Right renal pelvis (tissue), 4 donors: ENCODE results near the gene GPRIN2. TPM values are rescaled to one million over a fixed set of nuclear protein-coding genes. Genes with fewer than 3 reads are reported as not detected.
"Not testable (repeated sequence)": the region's sequence is repeated elsewhere in the genome, so short reads cannot be mapped to it uniquely, and the experiment has no call there.

Experiments
- DNase-seq, 4 donors: peaks; one replicate each; pipeline ENCODE4 v3.0.0-alpha.2; 2013; ENCODE audit warnings: low read depth in 4 of 4, low spot score in 3 of 4, missing footprints in 1 of 4
- polyA plus RNA-seq, 4 donors: library from polyadenylated mRNA; unstranded; fragments of 120-200 nt; gene quantifications; one replicate each; pipeline ENCODE4 v1.2.1, GENCODE V29; 2013; ENCODE audit not compliant: insufficient read length in 4 of 4

GPRIN2 gene
- polyA plus RNA-seq, 4 donors, result 3.2 to 7.4 (median 4.6) TPM

DNA sequence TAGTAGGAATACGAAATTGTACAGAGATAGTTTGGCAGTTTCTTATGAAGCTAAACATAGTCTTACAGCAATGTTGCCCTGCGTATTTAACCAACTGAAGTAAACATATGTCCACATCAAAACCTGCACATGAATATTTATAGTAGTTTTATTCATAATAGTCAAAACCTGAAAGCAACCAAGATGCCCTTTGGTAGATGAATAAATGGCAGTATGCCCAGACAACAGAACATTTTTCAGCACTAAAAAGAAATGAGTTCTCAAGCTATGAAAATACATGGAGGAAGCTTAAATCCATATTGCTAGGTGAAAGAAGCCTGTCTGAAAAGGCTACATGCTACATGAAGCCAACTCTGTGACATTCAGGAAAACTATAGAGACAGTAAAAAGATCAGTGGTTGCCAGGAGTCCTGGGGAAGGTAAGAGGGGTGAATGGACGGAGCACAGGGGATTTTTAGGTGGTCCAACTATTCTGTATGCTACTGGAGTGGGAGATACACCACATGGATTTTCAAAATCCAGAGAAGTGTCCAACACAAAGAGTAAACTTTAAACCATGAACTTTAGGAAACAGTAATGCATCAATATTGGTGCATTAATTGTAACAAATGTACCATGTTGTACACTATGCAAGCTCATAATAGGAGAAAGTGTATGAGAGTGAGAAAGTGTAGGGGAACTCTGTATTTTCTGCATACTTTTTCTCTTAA, 17.6 kb downstream of the GPRIN2 start:
- no peak for DNase-seq

GRCh38 chr10:46538155-46538554, 18.3 kb downstream of the GPRIN2 start:
- no peak for DNase-seq

DNA sequence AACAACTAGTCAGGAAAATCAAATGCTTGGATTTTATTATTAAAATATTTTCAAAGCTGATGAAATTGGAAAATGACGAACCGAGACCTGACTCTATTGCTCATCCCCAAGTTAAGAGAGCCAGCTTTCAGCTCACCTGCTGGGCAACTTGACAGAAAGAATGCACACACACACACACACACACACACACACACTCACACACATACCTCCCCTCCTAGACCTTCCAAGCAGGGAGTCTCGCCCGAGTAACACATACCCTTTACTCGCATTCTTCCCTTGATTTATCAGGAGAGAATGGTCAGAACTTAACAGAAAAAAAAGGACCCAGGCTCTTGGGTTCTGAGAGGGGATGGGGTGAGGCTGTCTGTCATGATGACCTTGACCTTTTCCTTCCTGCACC, 19.1 kb downstream of the GPRIN2 start:
- DNase-seq, result no peak

- DNase-seq, result no peak
Observed at GRCh38 chr10:46536781-46537180, 19.7 kb downstream of the GPRIN2 start.

DNA sequence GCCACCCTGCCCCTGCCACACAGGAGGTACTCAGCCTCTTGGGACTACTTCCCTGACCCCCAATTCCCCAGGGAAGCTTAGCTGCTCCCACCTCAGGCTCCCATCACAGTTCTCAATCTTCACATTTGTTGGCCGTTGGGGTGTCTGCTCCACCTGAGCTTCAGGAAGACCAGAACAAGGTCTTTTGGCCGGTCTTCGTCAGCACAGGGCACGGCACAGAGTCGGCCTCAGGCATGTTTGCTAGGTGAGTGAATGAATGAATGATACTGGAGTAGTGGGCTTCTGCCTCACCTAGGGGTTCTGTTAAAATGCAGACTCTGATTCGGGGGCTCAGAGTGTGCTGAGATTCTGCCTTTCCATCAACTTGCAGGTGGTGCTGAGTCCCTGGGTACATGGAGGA, 20.3 kb downstream of the GPRIN2 start:
- no peak for DNase-seq

GRCh38 chr10:46534828-46535524, 21.5 kb downstream of the GPRIN2 start:
- no peak for DNase-seq

- DNase-seq, result not testable (repeated sequence)
Observed at GRCh38 chr10:46532256-46532655, 24.2 kb downstream of the GPRIN2 start.

- no peak for DNase-seq
Observed at GRCh38 chr10:46530249-46531186, 25.9 kb downstream of the GPRIN2 start.

DNA sequence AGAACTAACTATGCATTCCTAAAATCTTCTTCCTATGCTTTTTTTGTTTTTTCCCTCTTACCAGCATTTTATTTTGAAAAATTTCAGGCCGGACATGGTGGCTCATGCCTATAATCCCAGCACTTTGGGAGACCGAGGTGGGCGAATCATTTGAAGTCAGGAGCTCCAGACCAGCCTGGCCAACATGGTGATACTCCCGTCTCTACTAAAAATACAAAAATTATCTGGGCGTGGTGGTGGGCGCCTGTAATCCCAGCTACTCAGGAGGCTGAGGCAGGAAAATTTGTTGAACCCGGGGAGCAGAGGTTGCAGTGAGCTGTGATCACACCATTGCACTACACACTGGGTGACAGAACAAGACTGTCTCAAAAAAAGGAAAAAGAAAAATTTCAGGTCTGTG, 26.7 kb downstream of the GPRIN2 start:
- DNase-seq, result not testable (repeated sequence)

DNA sequence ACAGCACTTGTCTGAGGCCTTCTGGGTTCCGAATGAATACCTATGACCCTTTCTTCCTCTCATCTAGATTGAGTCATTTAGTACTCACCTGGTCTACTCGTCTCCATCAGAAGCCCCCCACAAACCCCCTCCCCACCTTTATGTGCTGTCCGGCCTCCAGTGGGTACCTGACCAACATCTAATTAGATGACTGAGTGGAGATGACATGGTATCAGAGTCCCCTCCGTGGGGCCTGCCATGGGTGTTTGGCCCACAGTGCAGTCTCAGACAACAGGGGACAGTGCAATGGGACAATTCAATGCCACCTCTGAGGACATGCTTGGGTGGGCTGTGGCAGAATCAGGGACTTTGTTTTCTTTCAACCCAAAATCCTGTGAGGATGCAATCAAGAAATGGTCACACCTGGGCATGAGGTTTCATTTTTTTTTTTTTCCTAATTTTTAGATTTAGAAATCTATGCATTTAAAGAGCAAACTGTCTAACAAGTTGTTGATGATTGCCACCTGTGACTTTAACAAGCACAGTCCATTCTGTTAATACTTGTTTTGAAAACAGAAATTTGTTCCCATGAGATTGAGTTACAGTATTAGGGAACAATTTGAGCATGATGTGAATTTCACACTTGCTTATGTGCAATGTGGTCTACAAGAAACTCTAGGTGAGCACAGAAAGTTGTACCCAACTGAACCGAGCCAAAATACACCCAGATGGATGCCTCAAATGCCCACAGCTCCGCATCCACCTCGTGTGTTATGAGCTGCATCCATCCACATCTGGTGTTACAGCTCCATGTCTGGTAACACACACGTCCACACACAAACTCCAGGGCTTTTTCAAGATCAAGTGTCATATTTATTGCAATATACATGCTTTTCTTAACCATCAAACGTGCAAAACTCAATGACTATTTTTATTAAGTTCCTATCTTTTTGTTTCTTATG, 27.5 kb downstream of the GPRIN2 start:
- DNase-seq, result no peak

DNA sequence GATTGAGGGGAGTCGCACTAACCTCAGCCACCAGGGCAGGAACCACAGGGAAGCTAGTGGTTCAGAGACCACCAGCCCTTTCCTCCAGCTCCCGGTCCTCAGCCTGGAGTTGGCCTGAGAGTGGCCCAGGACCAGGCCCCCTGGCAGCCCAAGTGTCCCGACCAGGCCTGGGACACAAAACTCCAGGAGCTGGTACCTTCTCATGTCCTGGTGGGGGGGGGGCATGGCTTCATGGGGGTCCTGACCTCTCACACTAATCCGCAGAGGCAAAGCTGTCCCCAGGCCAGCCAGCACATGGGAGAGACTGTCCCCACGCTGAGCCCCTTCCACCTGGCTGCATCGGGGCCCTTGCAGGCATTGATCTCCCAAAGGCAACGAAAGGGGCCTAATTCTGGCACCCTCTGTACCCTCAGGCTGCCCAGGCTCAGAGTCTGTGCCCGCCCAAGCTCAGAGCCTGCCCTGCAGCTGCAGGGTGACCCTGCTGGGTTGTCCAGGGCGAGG, 28.2 kb downstream of the GPRIN2 start:
- no peak for DNase-seq

DNA sequence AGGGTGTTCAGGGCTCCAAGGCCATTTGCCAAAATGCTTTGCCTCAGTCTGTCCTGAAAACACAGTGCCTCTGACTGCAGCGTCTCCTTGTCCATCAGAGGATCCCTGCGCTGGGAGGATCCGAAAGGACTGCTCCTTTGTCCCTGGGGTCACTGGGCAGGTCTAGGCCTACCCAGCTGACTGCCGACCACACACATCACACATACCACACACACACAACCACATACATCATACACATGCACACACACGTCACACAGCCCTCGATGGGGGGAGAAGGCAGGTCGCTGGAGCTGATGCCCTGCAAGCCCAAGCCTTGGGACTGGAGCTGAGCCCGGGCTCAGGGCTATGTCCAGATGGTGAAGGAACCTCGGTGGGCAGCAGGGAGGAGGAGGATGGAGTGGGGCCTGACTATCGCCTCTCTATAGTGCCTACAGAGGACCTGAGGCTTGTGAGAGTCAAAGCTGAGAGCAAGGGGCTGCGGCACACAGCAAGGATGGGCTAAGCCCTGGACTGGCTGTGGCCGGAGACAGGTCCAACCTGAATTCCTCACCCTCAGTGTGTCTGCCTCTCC, 29.1 kb downstream of the GPRIN2 start:
- DNase-seq, result no peak

- no peak for DNase-seq
Observed at GRCh38 chr10:46526682-46527038, 29.8 kb downstream of the GPRIN2 start.

- DNase-seq, result no peak
Observed at GRCh38 chr10:46525824-46526681, 30.4 kb downstream of the GPRIN2 start.

DNA sequence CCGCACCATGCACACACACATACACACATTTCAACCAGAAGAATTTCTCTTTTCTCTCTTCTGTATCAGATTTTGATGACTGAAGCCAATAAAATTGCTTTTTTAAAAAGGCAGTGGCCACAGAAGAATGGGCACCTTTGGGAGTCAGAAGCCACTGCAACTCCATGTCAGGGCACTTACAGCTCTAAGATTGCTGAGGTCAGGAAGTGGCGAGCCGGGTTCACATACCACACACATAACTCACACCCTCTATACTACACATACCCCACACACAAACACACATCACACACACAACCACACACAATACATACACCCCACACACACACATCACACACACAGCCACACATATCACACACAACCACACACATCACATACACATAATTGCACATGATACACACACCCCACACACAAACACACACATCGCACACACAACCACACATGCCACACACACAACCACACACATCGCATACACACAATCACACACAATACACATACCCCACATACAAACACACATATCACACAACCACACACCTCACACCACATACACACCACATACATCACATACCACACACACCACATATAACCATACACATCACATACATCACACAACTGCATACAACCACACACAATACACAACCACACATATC, 31.2 kb downstream of the GPRIN2 start:
- DNase-seq, result no peak

- DNase-seq, result no peak
Observed at GRCh38 chr10:46524472-46525176, 31.8 kb downstream of the GPRIN2 start.

- no peak for DNase-seq
Observed at GRCh38 chr10:46523962-46524471, 32.4 kb downstream of the GPRIN2 start.
